ENCODE results near the gene WDR38. TPM values are rescaled to one million over a fixed set of nuclear protein-coding genes. Genes with fewer than 3 reads are reported as not detected.

Gene WDR38
- total and polyA plus RNA-seq, 9 of the 15 experiments (the other 6 are each of a cell fraction or from before 2014, with no cell fraction given): not detected

DNA sequence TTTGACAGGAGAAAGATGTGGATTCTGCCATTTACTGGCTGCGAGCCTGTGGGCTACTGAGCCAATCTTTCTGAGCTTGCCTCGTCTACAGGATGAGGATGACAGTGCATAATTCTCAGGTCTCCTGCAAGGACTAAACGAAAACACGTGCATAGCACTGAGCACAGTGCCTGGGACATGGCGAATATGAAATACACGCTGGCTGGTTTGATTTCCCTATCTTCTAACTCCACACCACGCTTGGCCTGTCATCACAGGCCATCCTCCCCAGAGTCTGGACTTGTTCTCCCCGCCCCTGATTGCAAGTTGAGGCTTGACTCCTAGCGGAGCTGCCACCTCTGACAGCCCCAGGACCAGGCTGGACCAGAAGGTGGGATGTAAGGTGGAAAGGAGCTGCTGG, 46.6 kb downstream of the WDR38 start (continued):
- TF ChIP-seq DMBX1 (CRISPR knock-in tag; IDR thresholded peaks at IDR 0.05; ENCODE audit: borderline replicate concordance) (peak; percentile 57; the same call in 1 of the 2 replicates), PHB2 (IDR thresholded peaks at IDR 0.05; ENCODE audit: low read depth) (no peak), CREBBP (IDR thresholded peaks at IDR 0.05; ENCODE audit: low read depth, low read length) (no peak), TCF3 (CRISPR knock-in tag; IDR thresholded peaks at IDR 0.05) (peak; percentile 91), ZBTB17 (CRISPR knock-in tag; IDR thresholded peaks at IDR 0.05) (no peak), NFXL1 (CRISPR knock-in tag; IDR thresholded peaks at IDR 0.05) (no peak), RHOXF2B (CRISPR knock-in tag; conservative IDR thresholded peaks at IDR 0.05) (no peak), SMARCE1 (IDR thresholded peaks at IDR 0.05) (no peak), CREB3L1 (IDR thresholded peaks at IDR 0.05; ENCODE audit: borderline replicate concordance, low read depth) (no peak), RBM39 (optimal IDR thresholded peaks at IDR 0.05; ENCODE audit: low read depth, low read length) (no peak), NEUROD1 (IDR thresholded peaks at IDR 0.05; ENCODE audit: borderline replicate concordance, low read depth, low read length, partially characterized antibody) (no peak), GTF3C2 (IDR thresholded peaks at IDR 0.05; ENCODE audit: borderline replicate concordance, extremely low read depth, insufficient read length) (no peak), ETV1 (tag; conservative IDR thresholded peaks at IDR 0.05; ENCODE audit: low read depth) (no peak), ZNF76 (CRISPR knock-in tag; IDR thresholded peaks at IDR 0.05; ENCODE audit: borderline replicate concordance) (no peak), XRCC5 (IDR thresholded peaks at IDR 0.05; ENCODE audit: low read depth, low read length) (no peak), ZNF133 (CRISPR knock-in tag; IDR thresholded peaks at IDR 0.05) (no peak), ZNF584 (CRISPR knock-in tag; IDR thresholded peaks at IDR 0.05; ENCODE audit: low read depth) (0 out of 2 replicates have a peak, but pooled peaks have one; percentile 34), ZNF124 (CRISPR knock-in tag; IDR thresholded peaks at IDR 0.05) (no peak), HOXB6 (CRISPR knock-in tag; IDR thresholded peaks at IDR 0.05; ENCODE audit: borderline replicate concordance) (no peak), THAP12 (CRISPR knock-in tag; IDR thresholded peaks at IDR 0.05) (no peak), MCM3 (IDR thresholded peaks at IDR 0.05) (no peak)
- TF ChIP-seq, protein P1, sequence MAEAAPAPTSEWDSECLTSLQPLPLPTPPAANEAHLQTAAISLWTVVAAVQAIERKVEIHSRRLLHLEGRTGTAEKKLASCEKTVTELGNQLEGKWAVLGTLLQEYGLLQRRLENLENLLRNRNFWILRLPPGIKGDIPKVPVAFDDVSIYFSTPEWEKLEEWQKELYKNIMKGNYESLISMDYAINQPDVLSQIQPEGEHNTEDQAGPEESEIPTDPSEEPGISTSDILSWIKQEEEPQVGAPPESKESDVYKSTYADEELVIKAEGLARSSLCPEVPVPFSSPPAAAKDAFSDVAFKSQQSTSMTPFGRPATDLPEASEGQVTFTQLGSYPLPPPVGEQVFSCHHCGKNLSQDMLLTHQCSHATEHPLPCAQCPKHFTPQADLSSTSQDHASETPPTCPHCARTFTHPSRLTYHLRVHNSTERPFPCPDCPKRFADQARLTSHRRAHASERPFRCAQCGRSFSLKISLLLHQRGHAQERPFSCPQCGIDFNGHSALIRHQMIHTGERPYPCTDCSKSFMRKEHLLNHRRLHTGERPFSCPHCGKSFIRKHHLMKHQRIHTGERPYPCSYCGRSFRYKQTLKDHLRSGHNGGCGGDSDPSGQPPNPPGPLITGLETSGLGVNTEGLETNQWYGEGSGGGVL (CRISPR knock-in tag; IDR thresholded peaks at IDR 0.05): no peak

Measured in K562 (cell line).